SIG-M5 treated with dmso at 0.1 percent for 504 hours (cell line): ENCODE measurements around the gene SNIP1.
"Not testable (repeated sequence)": the region's sequence is repeated elsewhere in the genome, so short reads cannot be mapped to it uniquely, and the experiment has no call there.

Experiments
- DNase-seq: peaks from one replicate; lab custom pipeline; 2025; ENCODE audit not compliant: unreplicated experiment; lab: John Stamatoyannopoulos, UW

SNIP1 gene, protein sequence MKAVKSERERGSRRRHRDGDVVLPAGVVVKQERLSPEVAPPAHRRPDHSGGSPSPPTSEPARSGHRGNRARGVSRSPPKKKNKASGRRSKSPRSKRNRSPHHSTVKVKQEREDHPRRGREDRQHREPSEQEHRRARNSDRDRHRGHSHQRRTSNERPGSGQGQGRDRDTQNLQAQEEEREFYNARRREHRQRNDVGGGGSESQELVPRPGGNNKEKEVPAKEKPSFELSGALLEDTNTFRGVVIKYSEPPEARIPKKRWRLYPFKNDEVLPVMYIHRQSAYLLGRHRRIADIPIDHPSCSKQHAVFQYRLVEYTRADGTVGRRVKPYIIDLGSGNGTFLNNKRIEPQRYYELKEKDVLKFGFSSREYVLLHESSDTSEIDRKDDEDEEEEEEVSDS

DNA sequence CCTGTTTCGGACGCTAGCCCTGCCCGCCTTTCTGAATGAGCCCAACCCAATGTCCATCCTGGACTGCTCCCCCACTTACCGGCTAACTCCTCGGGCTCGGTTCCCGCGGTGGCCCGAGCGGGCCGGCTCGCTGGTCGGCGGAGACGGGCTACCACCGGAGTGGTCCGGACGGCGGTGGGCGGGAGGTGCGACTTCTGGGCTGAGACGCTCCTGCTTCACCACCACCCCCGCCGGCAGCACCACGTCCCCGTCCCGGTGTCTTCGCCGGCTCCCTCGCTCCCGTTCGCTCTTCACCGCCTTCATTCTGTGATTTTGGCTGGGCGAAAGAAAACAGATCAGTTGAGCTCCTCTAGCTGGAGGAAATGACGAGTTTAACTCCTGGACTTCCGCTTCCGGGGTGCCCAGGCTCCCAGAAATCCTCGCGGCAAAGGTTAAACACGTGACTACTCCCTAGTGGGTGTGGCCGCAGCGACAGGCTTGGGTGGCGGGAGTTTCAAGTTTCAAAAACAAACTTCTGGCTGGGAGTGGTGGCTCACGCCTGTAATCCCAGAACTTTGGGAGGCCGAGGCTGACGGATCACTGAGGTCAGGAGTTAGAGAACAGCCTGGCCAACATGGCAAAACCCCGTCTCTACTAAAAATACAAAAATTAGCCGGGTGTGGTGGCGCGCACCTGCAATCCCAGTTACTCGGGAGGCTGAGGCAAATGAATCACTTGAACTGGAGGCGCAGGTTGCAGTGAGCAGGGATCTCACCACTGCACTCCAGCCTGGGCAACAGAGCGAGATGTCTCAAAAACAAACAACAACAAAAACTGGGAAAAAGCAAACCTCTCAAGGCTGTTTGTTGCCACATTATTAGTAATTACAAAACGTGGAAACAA lies at the start of gene SNIP1:
TSS of gene SNIP1 (minus strand) at position 367 of the 882 bp plus-strand sequence. CDS start at position 303, 64 bp downstream.
- peak; percentile 92 for DNase-seq

DNA sequence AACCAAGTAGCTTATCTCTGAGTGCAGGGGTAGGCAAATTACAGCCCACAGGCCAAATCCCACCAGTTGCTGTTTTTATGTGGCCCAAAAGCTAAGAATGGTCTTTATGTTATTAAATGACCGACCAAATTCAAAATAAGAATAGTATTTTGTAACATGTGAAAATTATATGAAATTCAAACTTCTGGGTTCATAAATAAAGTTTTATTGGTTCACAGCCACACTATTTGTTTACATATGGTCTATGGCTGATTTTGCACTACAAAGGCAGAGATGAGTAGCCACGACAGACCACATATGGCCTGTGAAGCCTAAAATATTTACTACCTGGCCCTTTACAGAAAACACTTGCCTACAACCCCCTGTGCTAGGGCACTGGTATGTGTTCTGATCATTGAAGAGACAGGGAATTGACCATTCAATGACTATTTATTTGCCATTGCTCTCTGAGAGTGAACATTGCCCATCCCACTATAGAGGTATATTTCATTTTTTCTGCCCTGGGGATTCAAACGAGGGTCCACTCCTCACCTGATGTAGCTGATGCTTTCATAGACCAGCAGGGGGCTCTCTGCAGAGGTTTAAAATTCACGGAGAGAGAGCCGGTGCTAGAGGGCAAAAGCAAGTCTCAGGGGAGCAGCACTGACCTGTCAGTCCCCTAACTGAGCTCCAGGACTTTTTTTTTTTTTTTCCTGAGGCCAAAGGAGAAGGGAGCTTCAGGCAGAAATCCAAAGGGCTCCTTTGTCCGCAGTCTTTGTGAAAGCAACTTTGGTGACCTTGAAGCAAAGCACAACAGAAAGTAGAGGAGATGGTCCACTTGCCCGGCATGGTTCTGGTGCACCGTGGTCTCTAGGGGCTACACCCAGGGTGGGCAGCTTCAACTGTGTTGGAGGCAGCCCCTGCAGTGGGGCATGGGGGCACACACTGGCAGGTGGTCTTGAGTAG lies 48.9 kb upstream of the SNIP1 start:
- peak; percentile 34 for DNase-seq

DNA sequence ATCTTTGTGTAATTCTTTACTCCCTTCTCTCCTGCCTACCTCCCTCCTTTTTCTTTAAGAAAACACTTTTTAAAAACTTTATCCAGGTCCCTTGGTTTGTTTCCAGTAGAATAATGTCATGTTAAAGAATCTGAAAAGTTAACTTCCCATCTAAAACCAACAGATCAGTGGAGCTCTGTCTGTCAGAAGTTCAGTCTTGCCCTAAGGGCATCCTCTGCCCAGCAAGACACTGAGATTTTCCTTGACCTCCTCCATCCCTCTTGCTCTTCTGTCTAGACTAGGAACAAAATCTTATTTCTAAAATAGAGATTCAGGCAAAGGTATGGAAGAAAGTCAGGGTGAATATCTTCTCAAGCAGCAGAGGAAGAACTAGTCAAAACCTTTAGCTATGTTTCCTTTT lies 47.3 kb upstream of the SNIP1 start:
- no peak for DNase-seq

DNA sequence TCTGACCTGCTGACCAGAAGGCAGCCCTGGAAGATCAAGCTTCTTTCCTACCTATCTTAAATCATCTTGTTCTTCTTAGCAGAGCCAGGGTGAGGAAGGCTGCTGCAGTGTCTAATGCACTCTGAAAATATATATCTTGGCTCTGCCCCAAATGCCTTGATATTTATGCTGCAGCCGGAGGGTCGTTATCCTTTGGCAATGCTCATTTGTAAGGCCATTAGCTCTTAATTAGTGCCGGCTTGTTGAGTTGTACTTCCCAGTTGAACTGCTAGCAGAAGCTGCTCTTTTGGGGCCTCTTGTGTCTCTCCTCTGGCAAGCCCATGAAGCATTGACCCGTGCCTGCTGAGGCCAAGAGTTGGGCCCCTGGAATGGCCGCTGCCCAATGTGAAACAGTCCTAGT lies 45.8 kb upstream of the SNIP1 start:
- no peak for DNase-seq

DNA sequence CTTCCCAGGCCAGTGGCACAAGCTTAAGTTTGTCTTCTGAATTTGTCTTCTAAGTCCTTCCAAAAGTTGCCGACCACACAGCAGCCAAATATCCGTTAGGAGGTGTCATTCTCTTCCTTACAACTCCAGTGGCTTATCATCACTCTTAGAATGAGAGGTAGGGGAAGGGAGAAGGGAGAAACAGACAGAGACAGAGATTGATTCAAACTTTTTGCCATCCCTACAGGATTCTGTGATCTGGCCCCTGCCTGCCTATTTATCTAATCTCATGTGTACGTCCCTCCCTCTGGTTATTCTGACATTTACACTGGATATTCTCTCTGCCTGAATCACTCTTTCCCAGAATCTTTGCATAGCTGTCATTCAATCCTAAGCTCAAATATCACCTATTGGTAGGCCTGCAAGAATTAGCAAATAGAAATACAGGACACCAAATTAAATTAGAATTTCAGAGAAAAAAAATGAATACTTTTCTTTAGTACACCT lies 42.1 kb upstream of the SNIP1 start:
- DNase-seq = no peak

DNA sequence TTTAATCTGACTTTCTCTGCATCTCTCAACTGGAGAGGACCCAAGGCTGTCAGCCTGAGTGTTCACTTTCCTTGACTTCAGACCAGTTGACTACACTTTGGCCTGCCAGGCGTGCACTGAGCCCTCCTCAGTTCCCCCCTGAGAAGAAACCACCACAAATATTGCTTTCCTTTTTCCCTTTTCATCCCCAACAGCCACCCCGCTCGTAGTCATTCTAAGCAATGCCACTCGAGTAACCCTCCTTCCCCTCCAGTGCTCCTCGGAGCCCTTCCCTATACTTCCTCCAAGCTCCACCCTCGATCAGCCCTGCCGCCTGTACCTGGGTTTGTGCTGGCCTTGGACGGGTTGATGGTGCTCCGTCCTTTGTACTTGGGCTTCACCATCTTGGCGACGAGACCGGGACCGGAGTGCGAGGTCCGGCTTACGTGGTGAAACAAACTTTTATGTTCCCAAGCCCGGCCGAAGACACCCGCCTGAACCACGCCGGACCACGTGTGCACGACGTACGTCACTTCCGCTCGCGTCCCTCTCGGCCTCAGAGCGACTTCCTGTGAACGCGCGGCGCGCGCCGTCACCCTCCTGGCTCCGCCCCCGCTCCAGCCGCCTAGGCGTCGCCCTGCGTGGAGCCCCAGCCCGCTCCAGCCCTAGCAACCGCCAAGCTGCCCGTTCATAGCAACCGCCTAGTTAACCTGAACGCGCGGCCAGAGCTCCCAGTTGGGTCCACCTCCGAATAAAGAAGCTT lies 41.5 kb upstream of the SNIP1 start, which contains the start of gene GNL2:
TSS of gene GNL2 (minus strand) at position 498 of the 742 bp plus-strand sequence. CDS start at position 383, 115 bp downstream.
- DNase-seq = peak; percentile 89

DNA sequence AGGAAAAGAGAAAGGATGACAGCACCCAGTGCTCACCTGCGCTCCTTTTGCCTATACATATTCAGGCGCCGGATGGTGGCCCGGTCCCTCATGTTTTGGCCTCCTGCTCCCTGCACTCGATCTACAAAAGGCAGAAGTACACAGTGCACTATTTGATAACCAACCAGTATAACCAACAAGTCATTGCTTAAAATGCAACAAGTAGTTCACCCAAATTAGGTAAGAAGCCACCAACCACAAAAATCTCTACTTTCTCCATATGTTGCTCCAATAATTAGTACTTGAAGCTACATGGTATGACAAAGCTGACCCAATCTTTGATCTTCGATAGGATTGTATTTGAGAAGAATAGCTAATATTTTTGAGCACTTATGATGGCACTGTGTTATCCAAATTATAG lies 39.6 kb upstream of the SNIP1 start:
- no peak for DNase-seq

DNA sequence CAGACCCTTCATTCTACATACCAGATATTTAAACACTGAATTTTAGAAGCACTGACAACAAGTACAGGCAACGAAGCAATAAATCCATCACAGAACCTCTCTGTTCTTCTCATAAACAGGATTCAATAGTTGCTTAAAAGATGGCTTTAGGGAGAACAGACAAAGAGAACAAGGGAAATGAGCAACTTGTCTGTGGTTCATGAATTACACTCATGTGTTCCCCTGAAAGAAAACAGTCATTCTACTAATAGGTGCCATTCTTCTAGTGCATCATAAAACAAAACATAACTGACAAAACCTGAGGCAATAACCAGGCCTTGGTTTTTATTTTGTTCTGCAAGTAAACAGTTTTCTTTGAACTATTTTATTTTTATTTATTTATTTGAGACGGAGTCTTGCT lies 34.8 kb upstream of the SNIP1 start:
- DNase-seq = no peak

DNA sequence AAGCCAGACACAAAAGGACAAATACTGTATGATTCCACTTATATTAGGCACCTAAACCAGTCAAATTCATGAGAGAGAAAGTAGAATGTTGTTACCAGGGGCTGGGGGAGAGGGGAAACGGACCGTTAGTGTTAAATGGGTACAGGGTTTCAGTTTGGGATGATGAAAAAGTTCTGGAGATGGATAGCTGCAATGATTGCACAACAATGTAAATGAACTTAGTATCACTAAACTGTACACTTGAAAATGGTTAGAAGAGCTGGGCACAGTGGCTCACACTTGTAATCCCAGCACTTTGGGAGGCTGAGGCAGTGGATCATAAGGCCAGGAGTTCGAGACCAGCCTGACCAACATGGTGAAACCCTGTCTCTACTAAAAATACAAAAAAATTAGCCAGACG lies 30.5 kb upstream of the SNIP1 start:
- not testable (repeated sequence) for DNase-seq

DNA sequence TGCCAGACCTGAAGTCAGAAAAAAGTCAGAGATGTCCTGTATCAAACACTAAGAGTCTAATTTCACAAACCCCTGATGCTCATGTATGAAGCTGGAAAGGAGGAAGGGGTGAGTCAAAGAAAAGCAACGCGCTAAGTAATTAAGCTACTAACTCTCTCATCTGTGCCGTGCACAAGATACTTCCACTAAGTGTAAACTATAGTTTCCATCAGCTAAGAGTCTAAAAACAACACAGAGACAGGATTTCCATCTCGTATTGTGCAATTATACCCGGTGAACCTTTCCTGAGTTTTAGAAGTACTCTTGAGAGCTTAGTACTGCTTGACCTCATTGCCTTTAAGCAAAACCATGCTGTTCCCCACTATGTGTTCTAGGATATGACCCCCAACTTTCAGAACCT lies 21.6 kb upstream of the SNIP1 start:
- DNase-seq = no peak

DNA sequence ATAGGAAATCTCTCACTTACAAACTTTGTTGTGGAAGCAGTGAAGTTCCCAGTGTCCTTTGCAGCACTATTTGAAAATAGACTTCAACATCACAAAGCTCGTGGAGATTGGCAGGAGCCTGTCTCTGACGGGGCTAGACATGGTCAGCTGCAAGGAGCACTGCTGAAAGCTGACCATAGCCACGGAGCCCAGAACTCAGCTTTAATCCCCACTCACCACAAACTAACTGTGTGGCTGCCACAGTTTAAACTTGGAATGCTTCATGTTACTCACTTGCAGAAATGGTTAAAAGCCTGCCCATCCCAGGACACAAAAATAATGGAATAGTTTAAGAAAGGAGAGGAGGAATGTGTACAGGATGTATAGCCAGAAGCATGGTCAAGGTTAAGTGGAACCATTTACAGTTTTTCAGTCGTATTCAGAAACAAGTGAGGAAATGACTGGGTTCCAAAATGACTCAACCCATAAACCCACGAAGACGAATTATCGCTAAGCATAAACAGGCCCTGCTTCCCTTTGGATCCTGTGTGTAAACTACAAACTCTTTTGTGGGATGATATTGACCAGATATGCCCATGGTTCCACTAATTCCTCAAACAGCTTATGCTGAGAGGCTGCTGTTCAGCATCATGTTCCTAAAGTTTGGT lies 20.9 kb upstream of the SNIP1 start:
- no peak for DNase-seq

DNA sequence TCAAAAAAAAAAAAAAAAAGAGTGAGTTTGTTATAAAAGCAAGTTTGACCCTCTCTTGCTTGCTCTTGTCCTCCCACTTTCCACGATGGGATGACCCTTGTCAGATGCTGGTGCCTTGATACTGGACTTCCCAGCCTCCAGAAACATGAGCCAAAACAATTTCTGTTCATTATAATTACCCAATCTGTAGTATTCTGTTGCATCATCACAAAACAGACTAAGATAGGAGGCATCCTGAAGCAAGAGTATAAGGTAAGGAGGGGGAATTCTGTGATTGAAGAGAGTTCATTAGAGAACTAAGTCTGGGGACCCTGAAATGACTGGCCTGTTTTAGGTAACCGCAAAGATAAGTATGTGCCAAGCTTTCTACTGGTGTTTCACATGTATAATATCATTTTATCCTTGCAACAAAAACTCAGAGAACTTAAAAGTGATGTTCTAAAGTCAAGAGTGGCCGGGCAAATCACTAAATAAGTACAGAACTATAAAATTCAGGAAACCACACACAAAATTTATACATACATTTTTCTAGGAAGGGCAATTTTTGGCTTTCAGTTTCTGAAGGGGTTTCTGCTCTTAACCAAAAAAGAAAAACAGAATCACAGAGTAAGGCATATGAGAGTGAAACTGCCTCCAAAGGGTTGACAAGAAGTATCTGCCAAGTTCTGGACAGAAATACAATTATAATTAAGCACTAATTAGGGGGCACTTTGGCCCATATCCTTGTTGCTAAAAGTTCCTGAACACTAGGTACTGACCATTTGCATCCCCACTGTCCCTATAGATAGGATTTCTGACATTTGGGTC lies 16.6 kb upstream of the SNIP1 start:
- no peak for DNase-seq

DNA sequence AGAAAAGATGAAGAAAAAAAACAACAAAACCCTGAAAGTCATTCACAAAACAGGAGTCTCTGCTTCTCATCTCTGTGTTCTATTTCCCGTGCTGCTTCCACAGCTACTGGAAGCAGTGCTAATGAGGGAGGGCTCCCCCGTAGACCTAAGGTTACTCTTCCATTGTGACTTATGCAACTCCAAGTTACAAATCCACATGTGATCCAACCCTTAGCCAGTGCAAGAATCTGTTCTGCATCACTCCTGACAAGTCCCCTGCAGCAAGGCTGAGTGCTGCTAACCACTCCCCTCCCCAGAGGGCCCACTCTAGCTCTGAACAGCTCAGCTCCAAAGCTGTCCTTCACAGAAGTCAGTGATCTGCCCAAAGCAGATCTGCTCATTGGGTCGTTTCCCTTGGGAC lies 12.9 kb upstream of the SNIP1 start:
- no peak for DNase-seq

DNA sequence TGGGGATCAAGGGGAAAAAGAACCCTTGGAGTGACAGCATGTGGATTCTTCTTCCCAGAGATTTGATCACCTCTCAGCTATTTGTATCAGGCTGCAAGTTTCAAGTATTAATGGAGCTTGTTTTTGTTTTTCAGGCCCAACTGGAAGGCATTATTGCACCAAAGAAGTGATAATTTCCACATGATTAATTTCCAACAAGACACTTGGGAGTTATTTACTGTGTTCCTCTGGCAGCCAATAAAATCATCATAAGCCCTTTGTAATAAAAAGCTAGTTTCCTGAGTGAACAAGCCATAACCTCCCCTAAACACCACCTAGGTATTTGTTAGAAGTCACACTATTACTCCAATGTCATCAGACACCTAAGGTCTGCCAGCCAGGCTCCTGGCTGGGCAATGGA lies 10.8 kb upstream of the SNIP1 start:
- no peak for DNase-seq

DNA sequence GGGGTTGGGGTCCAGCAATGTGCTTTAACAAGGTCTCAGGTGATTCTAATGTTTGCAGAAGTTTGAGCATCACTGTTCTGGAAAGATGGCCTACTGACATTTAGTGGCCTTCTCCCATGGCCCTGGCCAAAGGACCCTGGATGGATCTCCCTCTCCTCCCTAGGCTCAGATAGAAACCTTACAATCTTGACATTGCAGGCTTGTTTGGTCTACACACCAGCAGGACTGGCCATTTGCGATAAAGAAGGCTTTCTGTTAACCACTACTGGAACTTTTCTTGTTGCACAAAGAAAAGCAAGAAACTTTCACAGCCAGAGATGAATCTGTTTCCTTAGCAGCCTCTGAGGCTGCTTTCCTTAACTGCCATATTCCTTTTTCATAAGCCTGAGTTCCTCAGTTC lies 8.9 kb upstream of the SNIP1 start:
- no peak for DNase-seq

DNA sequence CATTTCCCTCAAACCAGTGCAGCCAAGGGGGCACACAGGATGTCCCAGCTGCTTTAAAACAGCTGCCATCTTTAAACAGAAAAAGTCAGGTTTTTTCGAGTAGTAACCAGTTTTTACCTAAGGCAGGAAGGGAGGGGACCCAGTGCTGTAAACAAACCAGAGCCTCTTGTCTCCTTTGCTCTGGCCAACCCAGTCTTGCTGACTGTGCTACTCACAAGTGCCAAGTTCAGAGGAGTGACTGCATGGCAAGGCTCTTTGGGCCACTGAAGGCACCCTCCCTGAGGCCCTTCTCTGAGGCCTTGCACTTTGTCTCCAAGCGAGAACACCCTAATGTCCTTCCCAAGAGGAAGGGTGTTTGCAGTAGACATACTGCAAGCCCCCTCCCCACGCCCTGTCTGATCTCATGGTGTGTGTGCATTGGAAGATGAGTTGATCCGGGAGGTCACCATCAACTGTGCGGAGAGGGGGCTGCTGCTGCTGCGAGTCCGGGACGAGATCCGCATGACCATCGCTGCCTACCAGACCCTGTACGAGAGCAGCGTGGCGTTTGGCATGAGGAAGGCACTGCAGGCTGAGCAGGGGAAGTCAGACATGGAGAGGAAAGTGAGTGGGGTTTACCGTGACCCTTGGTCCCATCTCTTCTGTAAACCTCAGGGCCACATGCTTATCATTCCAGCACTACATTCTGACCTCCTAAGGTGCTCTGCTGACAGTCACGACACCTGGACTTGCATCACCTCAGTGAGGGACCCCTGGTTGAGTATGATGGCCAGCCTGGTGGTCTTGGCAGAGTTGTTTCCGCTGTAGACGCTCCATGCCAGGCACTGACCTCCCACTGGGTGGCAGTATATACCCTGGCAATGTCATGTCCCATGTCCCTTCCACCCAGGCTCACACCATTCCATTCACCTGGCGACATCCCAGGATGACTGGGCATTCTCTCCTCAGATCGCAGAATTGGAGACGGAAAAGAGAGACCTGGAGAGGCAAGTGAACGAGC lies 7.3 kb upstream of the SNIP1 start:
- DNase-seq = no peak

DNA sequence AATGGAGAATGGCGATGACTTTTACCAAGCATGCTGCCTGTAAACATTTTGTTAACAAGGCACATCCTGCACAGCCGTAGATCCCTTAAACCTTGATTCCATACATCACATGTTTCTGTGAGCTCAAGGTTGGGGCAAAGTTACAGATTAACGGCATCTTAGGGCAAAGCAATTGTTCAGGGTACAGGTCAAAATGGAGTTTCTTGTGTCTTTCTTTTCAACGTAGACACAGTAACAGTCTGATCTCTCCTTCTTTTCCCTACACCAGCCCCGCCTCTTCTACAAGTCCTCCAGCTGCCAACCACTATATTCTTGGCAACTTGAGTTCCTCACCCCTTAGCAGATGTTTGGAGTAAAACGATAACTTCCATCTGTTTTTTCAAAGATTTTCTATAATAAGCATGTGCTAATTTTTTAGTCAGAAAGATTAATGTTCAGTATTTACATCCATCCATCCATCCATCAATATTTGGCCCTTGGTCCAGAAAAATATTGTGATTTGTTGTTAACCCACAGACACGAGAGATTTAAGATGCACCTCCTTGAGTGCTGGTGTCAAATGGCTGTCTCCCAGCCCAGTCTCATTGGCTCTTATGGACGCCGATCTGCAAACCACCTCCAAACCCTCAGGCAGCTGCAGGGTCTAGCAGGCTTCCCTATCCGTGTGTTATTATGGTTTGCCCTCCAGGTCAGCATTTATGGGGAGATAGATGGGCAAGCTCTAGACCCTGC lies 6.5 kb upstream of the SNIP1 start:
- DNase-seq = no peak
